Stimulated activated naive CD8-positive, alpha-beta T cell treated with anti-CD3 and anti-CD28 coated beads, Interleukin-15, Interleukin-2, amounts not matched to agents 100 ng/mL and 50 ng/mL, for 24 hours (primary cell): ENCODE measurements around the gene PISD.
"Not testable (repeated sequence)": the region's sequence is repeated elsewhere in the genome, so short reads cannot be mapped to it uniquely, and the experiment has no call there.

ENCODE experiments used
- H3K27ac Mint-ChIP-seq: one replicate; pipeline ENCODE4 v1.8.0; 2021; ENCODE audit warnings: mild to moderate bottlenecking, mixed read lengths
- H3K27me3 Mint-ChIP-seq: one replicate; pipeline ENCODE4 v1.8.0; 2021; ENCODE audit warnings: mixed read lengths
- H3K36me3 Mint-ChIP-seq: one replicate; pipeline ENCODE4 v1.8.0; 2021; ENCODE audit warnings: low read depth, mixed read lengths
- H3K4me1 Mint-ChIP-seq: one replicate; pipeline ENCODE4 v1.8.0; 2021; ENCODE audit warnings: low read depth, mixed read lengths
- H3K4me3 Mint-ChIP-seq: one replicate; pipeline ENCODE4 v1.8.0; 2021; ENCODE audit warnings: mild to moderate bottlenecking, mixed read lengths
- H3K9me3 Mint-ChIP-seq: one replicate; pipeline ENCODE4 v1.8.0; 2021; ENCODE audit warnings: mixed read lengths

PISD gene

DNA sequence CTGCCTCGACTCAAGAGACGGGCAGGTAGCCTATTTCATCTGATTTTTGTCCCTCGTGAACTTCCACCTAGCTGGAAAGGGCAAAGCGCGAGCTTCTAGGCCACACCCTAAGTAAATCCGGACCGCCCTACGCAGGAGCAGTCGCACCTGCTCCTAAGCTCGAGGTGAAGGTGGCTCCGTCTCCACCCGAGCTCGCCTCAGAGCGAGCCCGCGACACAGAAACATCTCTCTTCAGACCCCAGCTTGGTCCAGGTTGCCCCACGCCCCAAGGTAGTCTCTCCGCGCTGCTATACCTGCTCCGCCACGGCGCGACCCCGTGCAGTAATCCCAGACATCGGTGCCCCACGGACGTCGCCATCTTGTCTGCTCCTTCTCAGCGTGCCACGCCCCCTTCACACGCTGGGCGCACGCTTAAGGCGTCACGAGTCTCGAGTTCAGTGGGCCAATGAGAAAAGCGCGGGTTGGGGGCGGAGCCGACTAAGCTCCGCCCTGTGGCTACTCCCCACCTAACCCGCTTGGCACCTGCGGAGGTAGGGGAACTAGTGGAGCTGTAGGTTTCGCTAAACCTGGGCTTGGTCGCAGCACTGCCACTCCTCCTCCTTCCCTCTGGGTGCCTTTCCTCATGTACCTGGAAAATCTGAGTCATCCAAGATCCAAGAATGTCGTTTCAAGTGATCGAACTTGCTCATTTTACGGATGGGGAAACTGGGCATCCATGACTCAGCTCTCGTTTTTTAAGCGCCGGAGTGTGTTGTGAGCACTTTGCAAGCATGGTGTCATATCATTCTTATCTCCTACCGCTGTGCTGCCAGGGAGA lies at the start of gene PISD:
Gene PISD (minus strand): TSS at position 365 of the 817 bp plus-strand sequence. CDS start 7 bp downstream, at position 358.
- Mint-ChIP-seq H3K27me3 (no peaks in the 10 kb centered on the region), H3K4me1 (peaks cover 38% of the 10 kb centered on the region), H3K9me3 (no peaks in the 10 kb centered on the region), H3K36me3 (no peaks in the 10 kb centered on the region), H3K27ac (peak within 1 kb of the TSS; percentile 92), H3K4me3 (peak within 1 kb of the TSS; percentile 100)

DNA sequence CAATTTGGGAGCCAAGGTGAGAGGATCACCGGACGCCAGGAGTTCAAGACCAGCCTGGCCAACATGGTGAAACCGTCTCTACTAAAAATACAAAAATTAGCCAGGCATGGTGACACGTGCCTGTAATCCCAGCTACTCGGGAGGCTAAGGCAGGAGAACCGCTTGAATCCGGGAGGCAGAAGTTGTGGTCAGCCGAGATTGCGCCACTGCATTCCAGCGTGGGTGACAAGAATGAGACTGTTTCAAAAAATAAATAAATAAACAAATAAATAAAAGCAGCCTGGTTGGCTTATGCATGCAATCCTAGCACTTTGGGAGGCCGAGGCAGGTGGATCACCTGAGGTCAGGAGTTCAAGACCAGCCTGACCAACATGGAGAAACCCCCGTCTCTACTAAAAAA lies 49.2 kb upstream of the PISD start:
- H3K4me1 Mint-ChIP-seq, H3K27me3 Mint-ChIP-seq, H3K9me3 Mint-ChIP-seq, H3K4me3 Mint-ChIP-seq, H3K27ac Mint-ChIP-seq: not testable (repeated sequence)
- peaks cover 52% of the 10 kb centered on the region for H3K36me3 Mint-ChIP-seq

DNA sequence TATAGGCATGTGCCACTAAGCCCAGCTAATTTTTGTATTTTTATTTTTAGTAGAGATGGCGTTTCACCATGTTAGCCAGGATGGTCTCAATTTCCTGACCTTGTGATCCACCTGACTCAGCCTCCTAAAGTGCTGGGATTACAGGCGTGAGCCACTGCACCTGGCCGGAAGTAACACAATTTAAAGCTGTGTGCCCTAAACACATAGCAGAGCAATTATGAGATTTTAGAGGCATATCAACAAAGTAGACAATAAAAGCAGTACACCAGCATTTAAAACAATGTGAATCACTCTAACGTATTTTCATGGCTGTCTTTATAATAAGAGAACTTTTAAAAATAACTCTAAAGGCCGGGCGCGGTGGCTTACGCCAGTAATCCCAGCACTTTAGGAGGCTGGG lies 45.5 kb upstream of the PISD start:
- no peaks in the 10 kb centered on the region for H3K4me1 Mint-ChIP-seq
- no peaks in the 10 kb centered on the region for H3K9me3 Mint-ChIP-seq
- no peaks in the 10 kb centered on the region for H3K27me3 Mint-ChIP-seq
- peaks cover 40% of the 10 kb centered on the region for H3K36me3 Mint-ChIP-seq
- no peak overlapping the region for H3K4me3 Mint-ChIP-seq
- H3K27ac Mint-ChIP-seq = no peak overlapping the region

DNA sequence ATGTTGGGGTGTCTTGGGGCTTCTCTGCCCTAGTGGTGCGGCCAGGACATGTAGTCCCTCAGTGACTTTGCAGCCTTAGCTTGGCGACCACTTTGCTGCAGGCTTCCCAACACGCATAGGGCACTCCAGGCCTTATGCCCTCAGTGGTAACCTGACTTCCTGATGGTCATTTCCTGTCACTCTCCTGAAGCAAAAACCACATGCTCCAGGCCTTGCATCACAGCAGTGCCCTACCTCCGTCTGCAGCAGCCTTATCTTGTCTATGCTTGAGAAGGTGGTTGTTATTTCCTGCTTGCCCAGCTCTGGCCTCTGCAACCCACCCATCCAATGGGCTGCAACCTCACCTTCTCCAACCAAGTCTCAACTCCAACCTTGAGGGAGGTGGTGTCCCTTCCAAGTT lies 33.4 kb upstream of the PISD start:
- Mint-ChIP-seq H3K27me3 (no peaks in the 10 kb centered on the region), H3K4me1 (peaks cover 14% of the 10 kb centered on the region), H3K9me3 (no peaks in the 10 kb centered on the region), H3K4me3 (no peak overlapping the region), H3K27ac (no peak overlapping the region), H3K36me3 (peaks cover 68% of the 10 kb centered on the region)

DNA sequence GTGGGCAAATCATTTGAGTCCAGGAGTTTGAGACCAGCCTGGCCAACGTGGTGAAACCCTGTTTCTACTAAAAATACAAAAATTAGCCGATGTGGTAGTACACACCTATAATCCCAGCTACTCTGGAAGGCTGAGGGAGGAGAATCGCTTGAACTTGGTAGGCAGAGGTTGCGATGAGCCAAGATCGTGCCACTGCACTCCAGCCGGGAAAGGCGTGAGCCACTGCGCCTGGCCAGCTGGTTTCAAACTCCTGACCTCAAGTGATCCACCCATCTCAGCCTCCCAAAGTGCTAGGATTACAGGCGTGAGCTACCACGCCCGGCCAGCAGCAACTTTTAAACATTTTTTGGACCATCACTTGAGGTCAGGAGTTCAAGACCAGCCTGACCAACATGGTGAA lies 32.0 kb upstream of the PISD start:
- H3K36me3 Mint-ChIP-seq = peaks cover 56% of the 10 kb centered on the region
- not testable (repeated sequence) for H3K9me3 Mint-ChIP-seq, H3K4me3 Mint-ChIP-seq, H3K27ac Mint-ChIP-seq, H3K27me3 Mint-ChIP-seq
- H3K4me1 Mint-ChIP-seq = peaks cover 14% of the 10 kb centered on the region

DNA sequence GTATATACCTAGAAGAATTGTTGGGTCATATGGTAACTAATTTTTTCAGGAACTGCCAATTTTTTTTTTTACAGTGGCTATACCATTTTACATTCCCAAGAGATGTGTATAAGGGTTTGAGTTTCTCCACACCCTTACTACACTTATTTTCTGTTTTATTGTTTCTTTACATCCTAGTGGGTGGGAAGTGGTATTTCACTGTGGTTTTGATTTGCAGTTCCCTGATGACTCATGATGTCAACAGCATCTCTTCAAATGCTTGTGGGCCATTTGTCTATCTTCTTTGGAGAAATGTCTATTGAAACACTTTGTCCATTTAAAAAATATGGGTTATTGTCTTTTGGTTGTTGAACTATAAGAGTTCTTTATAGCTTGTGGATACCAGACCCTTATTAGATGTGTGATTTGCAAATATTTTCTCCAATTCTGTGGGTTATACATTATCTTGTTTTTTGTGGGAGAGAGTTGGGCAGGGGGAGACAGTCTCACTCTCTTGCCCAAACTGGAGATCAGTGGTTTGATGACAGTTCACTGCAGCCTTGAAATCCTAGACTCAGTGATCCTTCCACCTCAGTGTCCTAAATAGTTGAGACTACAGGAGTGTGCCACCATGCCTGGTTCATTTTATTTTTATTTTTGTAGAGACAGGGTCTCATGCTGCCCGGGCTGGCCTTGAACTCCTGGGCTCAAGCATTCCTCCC lies 30.3 kb upstream of the PISD start:
- Mint-ChIP-seq H3K27me3 (no peaks in the 10 kb centered on the region), H3K9me3 (no peaks in the 10 kb centered on the region), H3K36me3 (peaks cover 60% of the 10 kb centered on the region), H3K4me3 (peak overlapping the region; percentile 30), H3K4me1 (peaks cover 14% of the 10 kb centered on the region), H3K27ac (peak overlapping the region; percentile 76)

DNA sequence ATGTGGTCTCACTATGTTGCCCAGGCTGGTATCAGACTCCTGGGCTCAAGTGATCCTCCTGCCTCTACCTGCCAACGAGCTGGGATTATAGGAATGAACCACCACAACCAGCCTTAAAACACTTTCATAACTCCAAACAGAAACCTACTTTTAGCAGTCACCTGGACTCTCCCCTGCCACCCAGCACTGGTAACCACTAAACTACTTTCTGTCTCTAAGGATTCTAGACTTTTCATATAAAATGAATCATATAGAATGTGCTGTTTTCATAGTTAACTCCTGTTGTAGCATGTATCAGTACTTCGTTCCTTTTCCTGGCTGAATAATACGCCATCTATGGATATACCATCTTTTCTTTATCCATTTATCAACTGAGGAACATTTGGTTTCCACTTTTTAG lies 29.4 kb upstream of the PISD start:
- H3K4me3 Mint-ChIP-seq = no peak overlapping the region
- H3K36me3 Mint-ChIP-seq = peaks cover 58% of the 10 kb centered on the region
- peaks cover 14% of the 10 kb centered on the region for H3K4me1 Mint-ChIP-seq
- H3K27ac Mint-ChIP-seq = no peak overlapping the region
- no peaks in the 10 kb centered on the region for H3K27me3 Mint-ChIP-seq
- H3K9me3 Mint-ChIP-seq = no peaks in the 10 kb centered on the region

DNA sequence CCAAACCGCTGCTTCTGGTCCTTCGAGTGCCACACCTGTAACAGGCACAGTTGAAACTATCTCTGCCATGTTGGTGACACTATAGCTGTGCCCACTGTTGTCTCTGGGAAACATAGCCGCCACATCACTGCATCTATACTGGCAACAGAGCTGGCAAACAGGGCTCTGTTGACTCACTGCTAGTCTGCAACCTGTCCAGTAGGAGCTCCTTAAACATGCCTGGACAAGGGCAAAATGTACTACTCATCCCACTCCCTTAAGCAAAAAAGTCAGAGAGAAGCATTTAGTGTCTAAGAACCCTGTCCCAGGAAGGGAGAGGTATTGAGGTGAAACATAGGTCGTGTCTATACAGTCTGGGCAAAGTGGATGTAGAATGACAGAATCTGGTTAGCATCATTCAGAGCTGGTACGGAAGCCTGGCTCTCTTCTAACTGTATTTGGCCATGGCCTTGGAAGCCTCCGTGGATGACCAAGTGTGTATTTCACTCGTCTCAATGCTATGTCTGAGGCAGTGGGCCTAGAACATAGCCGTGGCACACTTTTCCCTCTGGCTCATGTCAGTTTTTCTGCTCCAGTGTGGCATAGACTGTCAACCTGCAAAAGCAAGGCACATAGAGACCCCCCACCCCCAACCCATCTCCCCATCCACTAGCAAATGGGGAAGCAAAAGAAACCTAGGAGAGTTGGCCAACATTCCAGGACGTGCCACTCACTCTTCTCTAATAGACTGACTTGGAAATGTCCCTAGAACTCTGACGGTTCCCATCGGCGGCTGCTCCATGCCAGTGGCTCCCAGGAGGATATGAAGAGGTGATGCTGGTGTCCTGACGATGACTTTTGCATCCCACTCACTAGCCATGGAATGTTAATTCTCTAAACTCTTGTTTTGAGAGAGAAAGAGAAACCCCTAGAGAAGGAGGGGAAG lies 21.4 kb upstream of the PISD start:
- Mint-ChIP-seq H3K4me3 (no peak overlapping the region), H3K27ac (peak overlapping the region; percentile 1), H3K27me3 (no peaks in the 10 kb centered on the region), H3K9me3 (no peaks in the 10 kb centered on the region), H3K4me1 (no peaks in the 10 kb centered on the region), H3K36me3 (peaks cover 36% of the 10 kb centered on the region)

DNA sequence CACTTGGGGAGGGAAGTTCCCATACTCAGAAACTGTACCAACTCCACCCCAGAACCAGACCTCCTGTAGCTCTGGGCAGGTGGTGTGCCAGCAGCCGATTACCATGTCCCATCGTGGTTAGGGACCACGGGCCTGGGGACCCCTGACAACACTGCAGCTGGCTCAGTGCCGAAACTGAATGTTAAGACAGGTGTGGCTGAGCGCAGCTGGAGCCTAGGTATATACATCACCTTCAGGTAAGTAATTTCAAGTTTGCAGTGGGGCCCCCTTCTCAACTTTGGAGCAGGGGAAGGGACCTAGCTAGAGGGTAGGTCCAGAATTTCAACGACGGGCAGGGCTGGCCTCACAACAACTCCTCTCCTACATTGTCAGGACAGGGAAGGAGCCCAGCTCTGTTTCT lies 20.7 kb upstream of the PISD start:
- no peaks in the 10 kb centered on the region for H3K4me1 Mint-ChIP-seq
- peaks cover 29% of the 10 kb centered on the region for H3K36me3 Mint-ChIP-seq
- no peak overlapping the region for H3K4me3 Mint-ChIP-seq
- no peaks in the 10 kb centered on the region for H3K27me3 Mint-ChIP-seq
- H3K9me3 Mint-ChIP-seq = no peaks in the 10 kb centered on the region
- H3K27ac Mint-ChIP-seq = no peak overlapping the region

DNA sequence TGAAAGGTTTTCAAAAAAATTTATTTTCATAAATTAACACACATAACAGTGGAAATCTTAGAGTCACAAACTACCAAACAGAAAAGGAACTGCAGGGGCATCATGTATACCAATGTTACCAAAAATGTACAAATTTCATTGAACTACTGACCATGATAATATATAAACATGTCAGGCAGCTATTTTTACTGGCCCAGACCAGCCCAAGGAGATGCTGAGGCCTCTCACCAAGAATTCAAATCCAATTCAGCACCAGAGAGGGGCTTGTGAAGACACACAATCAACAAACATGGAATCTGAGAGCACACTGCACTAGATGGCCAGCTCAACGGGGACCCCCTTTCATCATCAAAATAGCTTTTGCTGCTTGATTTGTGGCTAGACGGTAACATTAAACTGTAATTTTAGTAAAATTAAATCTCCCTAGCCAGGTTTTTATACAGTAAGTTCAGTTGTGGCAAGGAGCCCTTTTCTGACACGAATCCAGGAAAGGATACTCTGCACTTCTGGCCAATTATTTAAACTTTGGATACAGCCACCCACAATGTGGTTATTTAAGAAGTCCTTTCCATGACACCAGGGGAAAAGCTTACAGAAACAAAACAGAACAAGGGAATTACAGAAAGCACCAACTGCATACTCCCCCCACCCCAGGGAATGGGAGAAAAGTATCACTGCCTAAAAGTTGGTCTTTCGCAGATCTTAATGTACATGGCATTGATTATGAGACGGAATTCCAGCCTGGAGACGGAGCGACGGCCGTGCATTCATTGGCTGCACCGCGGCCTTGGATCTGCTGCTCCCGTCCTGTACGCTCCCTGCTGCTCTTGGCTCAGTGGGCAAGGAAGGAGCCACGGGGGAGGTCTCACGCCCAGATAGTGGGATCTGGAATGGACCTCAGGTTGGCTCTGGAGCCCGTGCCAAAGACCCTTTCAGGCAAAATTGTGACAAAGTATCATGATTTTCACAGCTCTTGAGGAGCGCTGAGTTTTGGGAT lies 19.6 kb upstream of the PISD start:
- H3K27me3 Mint-ChIP-seq = no peaks in the 10 kb centered on the region
- peaks cover 5% of the 10 kb centered on the region for H3K4me1 Mint-ChIP-seq
- H3K9me3 Mint-ChIP-seq = no peaks in the 10 kb centered on the region
- no peak overlapping the region for H3K27ac Mint-ChIP-seq
- no peak overlapping the region for H3K4me3 Mint-ChIP-seq
- peaks cover 24% of the 10 kb centered on the region for H3K36me3 Mint-ChIP-seq

DNA sequence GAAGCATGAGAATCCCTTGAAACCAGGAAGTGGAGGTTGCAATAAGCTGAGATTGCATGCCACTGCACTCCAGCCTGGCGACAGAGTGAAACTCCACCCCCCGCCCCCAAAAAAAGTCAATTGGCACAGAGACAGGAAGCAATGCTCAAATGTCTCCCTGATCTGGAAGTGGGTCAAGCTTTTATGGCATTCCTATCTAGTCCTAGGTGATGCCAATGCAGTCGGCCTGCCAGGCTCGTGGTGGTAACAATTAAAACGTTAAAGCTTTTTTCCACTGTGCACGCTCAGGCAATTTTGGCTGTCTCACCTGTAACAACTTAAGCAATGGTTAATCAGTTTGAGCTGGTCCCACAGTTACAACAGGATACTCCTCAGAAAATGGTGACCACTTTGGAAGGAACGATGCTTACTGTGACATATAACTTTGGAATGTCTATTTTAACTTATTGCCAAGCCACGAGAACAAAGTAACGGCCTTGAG lies 18.9 kb upstream of the PISD start:
- H3K36me3 Mint-ChIP-seq = peaks cover 21% of the 10 kb centered on the region
- H3K27ac Mint-ChIP-seq = no peak overlapping the region
- H3K27me3 Mint-ChIP-seq = no peaks in the 10 kb centered on the region
- no peak overlapping the region for H3K4me3 Mint-ChIP-seq
- H3K9me3 Mint-ChIP-seq = no peaks in the 10 kb centered on the region
- H3K4me1 Mint-ChIP-seq = peaks cover 13% of the 10 kb centered on the region

DNA sequence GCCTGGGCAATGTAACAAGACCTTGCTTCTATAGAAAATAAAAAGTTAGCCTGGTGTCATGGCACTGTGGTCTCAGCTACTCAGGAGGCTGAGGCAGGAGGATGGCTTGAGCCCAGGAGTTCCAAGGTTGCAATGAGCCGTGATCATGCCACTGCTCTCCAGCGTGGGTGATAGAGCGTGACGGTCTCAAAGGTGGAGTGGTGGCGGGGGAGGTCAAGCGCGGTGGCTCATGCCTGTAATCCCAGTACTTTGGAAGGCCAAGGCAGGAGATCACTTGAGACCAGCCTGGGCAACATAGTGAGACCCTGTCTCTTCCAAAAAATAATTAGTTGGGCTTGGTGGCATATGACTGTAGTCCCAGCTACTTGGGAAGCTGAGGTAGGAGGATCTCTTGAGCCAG lies 16.7 kb upstream of the PISD start:
- H3K27me3 Mint-ChIP-seq = no peaks in the 10 kb centered on the region
- H3K36me3 Mint-ChIP-seq = peaks cover 4% of the 10 kb centered on the region
- no peak overlapping the region for H3K27ac Mint-ChIP-seq
- H3K4me3 Mint-ChIP-seq = no peak overlapping the region
- H3K9me3 Mint-ChIP-seq = no peaks in the 10 kb centered on the region
- H3K4me1 Mint-ChIP-seq = peaks cover 15% of the 10 kb centered on the region

DNA sequence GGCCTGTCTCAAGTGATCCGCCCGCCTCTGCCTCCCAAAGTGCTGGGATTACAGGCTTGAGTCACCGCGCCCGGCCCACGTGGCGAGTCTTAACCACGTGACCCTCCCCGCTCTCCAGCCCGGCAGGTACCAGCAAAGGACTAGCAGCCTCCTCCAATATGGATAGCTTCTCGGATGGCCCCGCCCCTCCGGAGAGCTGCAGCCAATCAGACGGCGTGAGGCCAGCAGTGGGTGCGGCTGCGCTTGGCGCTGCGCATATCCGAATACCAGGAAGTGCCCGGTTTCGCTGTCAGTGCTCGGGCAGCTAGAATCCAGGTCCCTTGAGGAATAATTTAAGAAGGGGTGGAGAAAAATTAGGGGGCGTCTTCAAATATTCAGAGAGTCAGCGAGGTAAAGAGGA lies 14.7 kb upstream of the PISD start:
- Mint-ChIP-seq H3K4me3 (peak overlapping the region; percentile 85), H3K27me3 (no peaks in the 10 kb centered on the region), H3K27ac (peak overlapping the region; percentile 91)

DNA sequence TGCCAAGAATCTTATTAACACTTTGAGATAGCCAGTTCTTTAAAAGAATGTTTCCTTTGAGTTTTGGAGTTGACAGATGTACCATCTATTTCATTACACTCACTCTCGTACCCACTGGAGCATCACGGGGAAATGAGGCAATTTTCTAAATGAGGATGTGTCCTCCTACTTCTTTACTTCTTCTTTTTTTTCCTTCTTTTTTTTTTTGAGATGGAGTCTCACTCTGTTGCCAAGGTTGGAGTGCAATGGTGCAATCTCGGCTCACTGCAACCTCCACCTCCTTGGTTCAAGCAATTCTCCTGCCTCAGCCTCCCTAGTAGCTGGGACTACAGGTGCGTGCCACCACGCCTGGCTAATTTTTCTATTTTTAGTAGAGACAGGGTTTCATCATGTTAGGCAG lies 12.2 kb upstream of the PISD start:
- not testable (repeated sequence) for H3K4me3 Mint-ChIP-seq, H3K27ac Mint-ChIP-seq
- H3K4me1 Mint-ChIP-seq = peaks cover 15% of the 10 kb centered on the region

More for the DNA sequence above, 14.7 kb upstream of the PISD start:
- no peaks in the 10 kb centered on the region for H3K36me3 Mint-ChIP-seq
- no peaks in the 10 kb centered on the region for H3K9me3 Mint-ChIP-seq
- peaks cover 15% of the 10 kb centered on the region for H3K4me1 Mint-ChIP-seq

More for the DNA sequence above, 12.2 kb upstream of the PISD start:
- H3K27me3 Mint-ChIP-seq, H3K36me3 Mint-ChIP-seq, H3K9me3 Mint-ChIP-seq: not testable (repeated sequence)
